Lung (tissue), 12 donors: ENCODE results near the gene TMEM184B. TPM values are rescaled to one million over a fixed set of nuclear protein-coding genes. Genes with fewer than 3 reads are reported as not detected.
A peak's percentile ranks its signal among the peaks of the same experiment; 100 is the strongest.

Source experiments
- ATAC-seq: fragments of 200-7000 bp; cut with Tn5 transposase; one replicate; pipeline ENCODE4 v1.9.1; 2020; ENCODE audit warnings: moderate number of reproducible peaks; ENCODE audit not compliant: insufficient read depth, low FRiP score
- DNase-seq, 3 donors: peaks; one replicate each; pipeline ENCODE4 v3.0.0-alpha.2; 2013 to 2017
- H3K27ac ChIP-seq, 2 donors: one replicate each; pipeline ENCODE4 v1.5.1; 2013; ENCODE audit warnings: mild to moderate bottlenecking in 2 of 2, moderate library complexity in 2 of 2, control low read depth in 1 of 2, inconsistent platforms in 1 of 2, low read depth in 1 of 2, low read length in 1 of 2
- H3K27me3 ChIP-seq, 3 donors: one replicate each; pipeline ENCODE4 v1.5.1; 2013; ENCODE audit warnings: low read length in 2 of 3; ENCODE audit not compliant: control insufficient read depth in 3 of 3, insufficient read depth in 3 of 3
- H3K36me3 ChIP-seq, 4 donors: one replicate each; pipeline ENCODE4 v1.5.1; 2013; ENCODE audit warnings: low read length in 4 of 4, mild to moderate bottlenecking in 1 of 4, moderate library complexity in 1 of 4; ENCODE audit not compliant: control insufficient read depth in 4 of 4, insufficient read depth in 4 of 4
- H3K4me1 ChIP-seq, 5 donors: one replicate each; pipeline ENCODE4 v1.5.1; 2013; ENCODE audit warnings: low read length in 5 of 5, mild to moderate bottlenecking in 2 of 5, moderate library complexity in 1 of 5; ENCODE audit not compliant: control insufficient read depth in 5 of 5, insufficient read depth in 5 of 5
- H3K4me3 ChIP-seq: one replicate; pipeline ENCODE4 v1.5.1; 2013; ENCODE audit warnings: mild to moderate bottlenecking, control low read depth, moderate library complexity
- H3K9ac ChIP-seq, 2 donors: one replicate each; pipeline ENCODE4 v1.5.1; 2013; ENCODE audit warnings: low read length in 2 of 2, control low read depth in 1 of 2; ENCODE audit not compliant: insufficient read depth in 1 of 2
- H3K9me3 ChIP-seq, 4 donors: one replicate each; pipeline ENCODE4 v1.5.1; 2013; ENCODE audit warnings: low read length in 3 of 4, mild to moderate bottlenecking in 1 of 4, moderate library complexity in 1 of 4; ENCODE audit not compliant: control insufficient read depth in 4 of 4, insufficient read depth in 3 of 4
- CTCF ChIP-seq: IDR thresholded peaks from 2 replicates; pipeline ENCODE4 v1.5.1; 2012; ENCODE audit warnings: mild to moderate bottlenecking; ENCODE audit errors: control extremely low read depth, extremely low read depth
- WGBS, 2 donors: extraction: QIAGEN DNeasy Blood & Tissue Kit; methylation state at CpG; one replicate each; pipeline ENCODE4 v1.1.7; 2013; 5-methylcytosine and 5-hydroxymethylcytosine counted together
- polyA plus RNA-seq, 2 donors: library from polyadenylated mRNA; stranded (reverse); fragments of 200-250 nt; gene quantifications; one replicate each; pipeline ENCODE4 v1.2.1, GENCODE V29; 2013
- total RNA-seq, 2 donors: library from RNA; depleted of rRNA in 1 of 2; stranded (reverse); fragments of >200 nt in 1 of 2; gene quantifications; one replicate each; pipeline ENCODE4 v1.2.1, GENCODE V29; 2014 to 2021
- donor health status: control.
- donor health status: control.
- donor health status: Bipolar disorder and iron deficiency.
- donor health status: healthy.
- donor health status: DM: yes; HTN: yes; CAD: no.

Gene TMEM184B
- total and polyA plus RNA-seq, 4 donors, result 26.3 to 82.4 (median 39.9) TPM

GRCh38 chr22:38267086-38267485, 5.7 kb downstream of the TMEM184B start:
- H3K27me3 ChIP-seq, result no peaks in the 10 kb centered on the region
- no peak for TF ChIP-seq CTCF
- H3K27ac ChIP-seq, result no peak overlapping the region
- H3K9me3 ChIP-seq, result no peaks in the 10 kb centered on the region
- H3K4me1 ChIP-seq, result peaks cover 0 to 26% (median 14%) of the 10 kb centered on the region in 5 donors
- no peak for DNase-seq
- H3K36me3 ChIP-seq, result peaks cover 0 to 8% (median 2%) of the 10 kb centered on the region in 4 donors
- ATAC-seq, result peak; percentile 60
- H3K9ac ChIP-seq, result no peak overlapping the region
- 32 to 41% methylated on average over 4 of the region's 4 CpGs for WGBS, 2 donors
- no peak overlapping the region for H3K4me3 ChIP-seq

GRCh38 chr22:38266120-38266519, 6.7 kb downstream of the TMEM184B start:
- H3K9me3 ChIP-seq, result no peaks in the 10 kb centered on the region
- no peak for TF ChIP-seq CTCF
- peaks cover 0 to 8% (median 2%) of the 10 kb centered on the region in 4 donors for H3K36me3 ChIP-seq
- WGBS, 2 donors, result 28 to 45% methylated on average over 8 of the region's 8 CpGs
- H3K27me3 ChIP-seq, result no peaks in the 10 kb centered on the region
- no peak overlapping the region for H3K4me3 ChIP-seq
- no peak overlapping the region for H3K9ac ChIP-seq
- DNase-seq, result no peak
- peak overlapping the region; percentile 61 to 71 for H3K27ac ChIP-seq
- no peak for ATAC-seq
- H3K4me1 ChIP-seq, result peaks cover 8 to 22% (median 17%) of the 10 kb centered on the region in 5 donors

GRCh38 chr22:38264322-38264843, 8.4 kb downstream of the TMEM184B start:
- no peak overlapping the region for H3K27ac ChIP-seq
- H3K4me3 ChIP-seq, result no peak overlapping the region
- no peak overlapping the region for H3K9ac ChIP-seq
- no peaks in the 10 kb centered on the region for H3K9me3 ChIP-seq
- H3K27me3 ChIP-seq, result no peaks in the 10 kb centered on the region
- peaks cover 0 to 2% (median 1%) of the 10 kb centered on the region in 4 donors for H3K36me3 ChIP-seq
- WGBS, 2 donors, result 88 to 93% methylated on average over 6 of the region's 6 CpGs
- ATAC-seq, result no peak
- H3K4me1 ChIP-seq, result peaks cover 11 to 24% (median 17%) of the 10 kb centered on the region in 5 donors
- no peak for TF ChIP-seq CTCF
- DNase-seq, result no peak
